Measurements from ENCODE around the gene CHST9. TPM values are rescaled to one million over a fixed set of nuclear protein-coding genes. Genes with fewer than 3 reads are reported as not detected.

CHST9 gene
- total and polyA plus RNA-seq, 2 of the 13 experiments (the other 11 are each of a cell fraction or from before 2014, with no cell fraction given), result 3.2 to 9.6 TPM

DNA sequence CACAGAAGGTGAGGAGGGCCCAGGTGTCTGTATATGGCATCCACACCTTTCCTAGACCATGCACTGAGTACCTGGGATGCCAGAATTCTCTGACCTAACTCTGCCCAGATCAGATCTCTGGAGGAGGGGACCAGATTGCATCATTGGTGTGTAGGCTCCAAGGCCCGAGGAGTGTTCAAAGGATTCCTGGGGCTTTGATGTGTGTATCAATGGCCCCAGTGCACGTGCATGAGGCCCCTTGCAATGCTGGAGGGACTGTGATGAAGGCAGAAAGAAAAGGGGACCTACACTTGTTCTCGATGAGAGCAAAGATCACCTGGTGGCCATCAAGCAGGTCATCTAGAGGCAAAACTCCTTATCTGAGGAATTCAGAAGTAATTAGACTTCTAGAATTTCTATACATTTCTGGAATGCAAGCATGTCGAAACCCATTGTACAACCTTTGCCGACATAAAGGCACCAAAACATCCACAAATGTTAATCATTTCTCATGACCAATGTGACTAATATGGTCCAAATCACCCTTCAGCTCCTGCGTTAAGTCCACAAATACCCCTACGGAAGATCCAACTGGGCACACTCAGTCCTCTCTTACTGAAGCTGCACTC lies 123.5 kb downstream of the CHST9 start (continued):
- no peak for TF ChIP-seq SOX6 (IDR thresholded peaks at IDR 0.05)
- TF ChIP-seq SOX6 (CRISPR knock-in tag; IDR thresholded peaks at IDR 0.05), result peak; percentile 79
- TF ChIP-seq TBL1XR1 (IDR thresholded peaks at IDR 0.05; ENCODE audit: borderline replicate concordance, low read length, partially characterized antibody), result no peak
- TF ChIP-seq TCF7 (IDR thresholded peaks at IDR 0.05; ENCODE audit: low read depth), result peak; percentile 80
- peak; percentile 36; the same call in 1 of the 2 replicates for TF ChIP-seq HMG20A (CRISPR knock-in tag; IDR thresholded peaks at IDR 0.05; ENCODE audit: borderline replicate concordance)
- TF ChIP-seq, protein P1, sequence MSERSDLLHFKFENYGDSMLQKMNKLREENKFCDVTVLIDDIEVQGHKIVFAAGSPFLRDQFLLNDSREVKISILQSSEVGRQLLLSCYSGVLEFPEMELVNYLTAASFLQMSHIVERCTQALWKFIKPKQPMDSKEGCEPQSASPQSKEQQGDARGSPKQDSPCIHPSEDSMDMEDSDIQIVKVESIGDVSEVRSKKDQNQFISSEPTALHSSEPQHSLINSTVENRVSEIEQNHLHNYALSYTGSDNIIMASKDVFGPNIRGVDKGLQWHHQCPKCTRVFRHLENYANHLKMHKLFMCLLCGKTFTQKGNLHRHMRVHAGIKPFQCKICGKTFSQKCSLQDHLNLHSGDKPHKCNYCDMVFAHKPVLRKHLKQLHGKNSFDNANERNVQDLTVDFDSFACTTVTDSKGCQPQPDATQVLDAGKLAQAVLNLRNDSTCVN (CRISPR knock-in tag; IDR thresholded peaks at IDR 0.05; ENCODE audit: borderline replicate concordance), result peak; percentile 88
- peak; percentile 28 for TF ChIP-seq SKI (IDR thresholded peaks at IDR 0.05; ENCODE audit: partially characterized antibody)
- TF ChIP-seq, protein P2, sequence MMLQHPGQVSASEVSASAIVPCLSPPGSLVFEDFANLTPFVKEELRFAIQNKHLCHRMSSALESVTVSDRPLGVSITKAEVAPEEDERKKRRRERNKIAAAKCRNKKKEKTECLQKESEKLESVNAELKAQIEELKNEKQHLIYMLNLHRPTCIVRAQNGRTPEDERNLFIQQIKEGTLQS (CRISPR knock-in tag; IDR thresholded peaks at IDR 0.05), result peak; percentile 83

DNA sequence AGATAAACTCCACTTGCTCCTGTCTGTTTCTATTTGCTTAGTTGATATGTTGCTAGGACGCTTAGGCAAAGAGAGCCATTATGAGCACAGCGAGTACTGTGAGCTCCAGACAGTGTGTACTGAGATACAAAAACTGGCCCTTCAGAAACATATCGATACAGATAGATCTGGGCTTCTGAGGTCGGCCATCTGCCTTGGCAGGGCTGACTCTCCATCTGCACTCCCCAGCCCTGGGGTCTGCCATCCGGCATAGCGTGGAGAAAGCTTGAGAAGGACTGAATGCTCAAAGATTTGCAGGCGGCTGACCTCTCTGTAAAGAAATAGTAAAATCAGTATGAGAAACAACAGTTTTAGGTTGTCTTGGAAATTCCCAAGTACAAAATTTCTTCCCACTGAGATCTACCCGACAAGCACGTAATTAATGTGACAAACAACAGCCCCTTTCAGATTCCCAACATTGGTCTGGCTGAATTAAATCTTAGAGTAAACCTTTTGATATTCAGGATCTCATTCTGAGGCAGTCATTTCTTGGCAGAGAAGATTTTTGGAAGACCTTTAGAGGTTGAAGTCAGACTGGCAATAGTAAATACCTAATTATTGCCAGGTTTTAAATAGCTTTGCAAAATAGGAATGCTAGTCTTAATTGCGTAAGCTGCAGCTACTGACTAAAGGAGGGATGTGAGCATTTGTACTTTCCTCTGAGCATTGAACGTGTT lies 127.4 kb downstream of the CHST9 start:
- no peaks in the 10 kb centered on the region for H3K9me3 ChIP-seq (ENCODE audit: low read length)
- peak; percentile 30 for FAIRE-seq
- peaks cover 34% of the 10 kb centered on the region for H3K4me1 ChIP-seq (ENCODE audit: insufficient read depth, low read length)
- POLR2A ChIA-PET, result no interaction called here
- H3K4me2 ChIP-seq (ENCODE audit: low read depth, low read length), result peak overlapping the region; percentile 26; the same call in 1 of the 2 replicates
- no peak overlapping the region for H3K9ac ChIP-seq (ENCODE audit: insufficient read depth, low read depth, low read length)
- no peak overlapping the region for H3K27ac ChIP-seq (ENCODE audit: extremely low read length, insufficient read depth, low read length)
- CTCF ChIA-PET (ENCODE audit: low intra/inter-chr PET ratio, low total read pairs), result no interaction called here
- DNase-seq (ENCODE audit: low spot score), result peak; percentile 65
- H3K79me2 ChIP-seq (ENCODE audit: insufficient read depth, low read length), result no peaks in the 10 kb centered on the region
- no peak overlapping the region for H2AFZ ChIP-seq (ENCODE audit: low read length)
- WGBS (ENCODE audit: low lambda C conversion rate), result 52% methylated on average over 11 of the region's 11 CpGs
- in situ Hi-C loops (cut with HindIII; ENCODE audit: extremely low pct_ligation_motif_present, low pct_unique_long_range_greater_than_20kb), result no loop called here
- no TSS peak for BruUV-seq (replicated peaks)
- peak; percentile 90 for ATAC-seq
- intact Hi-C loops (cut with micrococcal nuclease; ENCODE audit: unreplicated experiment), result loop anchor here (2.0 kb wide), 1 partner anchor 15 kb away; no protein-coding TSS in a partner anchor
- no peaks in the 10 kb centered on the region for H3K36me3 ChIP-seq (replicated peaks in 1 of 2; ENCODE audit: control insufficient read depth in 1 of 2, insufficient read depth in 2 of 2, low read length in 2 of 2)
- H3K4me3 ChIP-seq (replicated peaks in 1 of 3; ENCODE audit: insufficient read depth in 1 of 3, low read depth in 2 of 3, low read length in 3 of 3), result no peak overlapping the region
- no peaks in the 10 kb centered on the region for H3K27me3 ChIP-seq (ENCODE audit: control insufficient read depth in 1 of 2, insufficient read depth in 2 of 2, low read length in 2 of 2)
- no peaks in the 10 kb centered on the region for H4K20me1 ChIP-seq (ENCODE audit: insufficient read depth, low read length)
- TF ChIP-seq ZNF841 (CRISPR knock-in tag; IDR thresholded peaks at IDR 0.05; ENCODE audit: borderline replicate concordance), result no peak
- TF ChIP-seq AGO1 (IDR thresholded peaks at IDR 0.05; ENCODE audit: low read depth, low read length, poor library complexity, severe bottlenecking), result no peak
- TF ChIP-seq GTF3A (CRISPR knock-in tag; conservative IDR thresholded peaks at IDR 0.05), result no peak
- no peak for TF ChIP-seq REXO4 (CRISPR knock-in tag; IDR thresholded peaks at IDR 0.05; ENCODE audit: borderline replicate concordance)
- no peak for TF ChIP-seq ZNF577 (CRISPR knock-in tag; IDR thresholded peaks at IDR 0.05; ENCODE audit: borderline replicate concordance, low read depth)
- TF ChIP-seq, protein P3, sequence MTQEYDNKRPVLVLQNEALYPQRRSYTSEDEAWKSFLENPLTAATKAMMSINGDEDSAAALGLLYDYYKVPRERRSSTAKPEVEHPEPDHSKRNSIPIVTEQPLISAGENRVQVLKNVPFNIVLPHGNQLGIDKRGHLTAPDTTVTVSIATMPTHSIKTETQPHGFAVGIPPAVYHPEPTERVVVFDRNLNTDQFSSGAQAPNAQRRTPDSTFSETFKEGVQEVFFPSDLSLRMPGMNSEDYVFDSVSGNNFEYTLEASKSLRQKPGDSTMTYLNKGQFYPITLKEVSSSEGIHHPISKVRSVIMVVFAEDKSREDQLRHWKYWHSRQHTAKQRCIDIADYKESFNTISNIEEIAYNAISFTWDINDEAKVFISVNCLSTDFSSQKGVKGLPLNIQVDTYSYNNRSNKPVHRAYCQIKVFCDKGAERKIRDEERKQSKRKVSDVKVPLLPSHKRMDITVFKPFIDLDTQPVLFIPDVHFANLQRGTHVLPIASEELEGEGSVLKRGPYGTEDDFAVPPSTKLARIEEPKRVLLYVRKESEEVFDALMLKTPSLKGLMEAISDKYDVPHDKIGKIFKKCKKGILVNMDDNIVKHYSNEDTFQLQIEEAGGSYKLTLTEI (CRISPR knock-in tag; conservative IDR thresholded peaks at IDR 0.05), result no peak
- no peak for TF ChIP-seq ZNF333 (CRISPR knock-in tag; IDR thresholded peaks at IDR 0.05; ENCODE audit: borderline replicate concordance)
- TF ChIP-seq, protein P4, sequence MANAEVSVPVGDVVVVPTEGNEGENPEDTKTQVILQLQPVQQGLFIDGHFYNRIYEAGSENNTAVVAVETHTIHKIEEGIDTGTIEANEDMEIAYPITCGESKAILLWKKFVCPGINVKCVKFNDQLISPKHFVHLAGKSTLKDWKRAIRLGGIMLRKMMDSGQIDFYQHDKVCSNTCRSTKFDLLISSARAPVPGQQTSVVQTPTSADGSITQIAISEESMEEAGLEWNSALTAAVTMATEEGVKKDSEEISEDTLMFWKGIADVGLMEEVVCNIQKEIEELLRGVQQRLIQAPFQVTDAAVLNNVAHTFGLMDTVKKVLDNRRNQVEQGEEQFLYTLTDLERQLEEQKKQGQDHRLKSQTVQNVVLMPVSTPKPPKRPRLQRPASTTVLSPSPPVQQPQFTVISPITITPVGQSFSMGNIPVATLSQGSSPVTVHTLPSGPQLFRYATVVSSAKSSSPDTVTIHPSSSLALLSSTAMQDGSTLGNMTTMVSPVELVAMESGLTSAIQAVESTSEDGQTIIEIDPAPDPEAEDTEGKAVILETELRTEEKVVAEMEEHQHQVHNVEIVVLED (CRISPR knock-in tag; IDR thresholded peaks at IDR 0.05; ENCODE audit: borderline replicate concordance), result no peak
- no peak for TF ChIP-seq ZNF468 (CRISPR knock-in tag; IDR thresholded peaks at IDR 0.05)
- TF ChIP-seq RFX3 (CRISPR knock-in tag; IDR thresholded peaks at IDR 0.05), result 0 out of 2 replicates have a peak, but pooled peaks have one; percentile 23
